Measurements from ENCODE around the gene DNAAF5. TPM values are rescaled to one million over a fixed set of nuclear protein-coding genes. Genes with fewer than 3 reads are reported as not detected.
"Not testable (repeated sequence)": the region's sequence is repeated elsewhere in the genome, so short reads cannot be mapped to it uniquely, and the experiment has no call there.

The DNAAF5 gene
- total RNA-seq, 1 experiment from 2014 or later: 82.8 TPM

- DNase-seq (ENCODE audit: low read depth): no peak
Measured at GRCh38 chr7:803243-803635, 76.7 kb downstream of the DNAAF5 start.

- DNase-seq (ENCODE audit: low read depth): not testable (repeated sequence)
Measured at GRCh38 chr7:803796-804195, 77.3 kb downstream of the DNAAF5 start.

GRCh38 chr7:805261-805660, 78.8 kb downstream of the DNAAF5 start:
- DNase-seq (ENCODE audit: low read depth): no peak

- no peak for DNase-seq (ENCODE audit: low read depth)
Measured at GRCh38 chr7:815284-816216, 89.1 kb downstream of the DNAAF5 start.

- DNase-seq (ENCODE audit: low read depth): peak; percentile 92
Measured at GRCh38 chr7:816300-816750, 89.8 kb downstream of the DNAAF5 start.

GRCh38 chr7:816751-817671, 90.5 kb downstream of the DNAAF5 start:
- DNase-seq (ENCODE audit: low read depth): no peak

GRCh38 chr7:818031-818699, 91.7 kb downstream of the DNAAF5 start:
- peak; percentile 46 for DNase-seq (ENCODE audit: low read depth)

- no peak for DNase-seq (ENCODE audit: low read depth)
Measured at GRCh38 chr7:820341-820740, 93.8 kb downstream of the DNAAF5 start.

GRCh38 chr7:821688-822087, 95.2 kb downstream of the DNAAF5 start:
- DNase-seq (ENCODE audit: low read depth): no peak

GRCh38 chr7:822692-823276, 96.3 kb downstream of the DNAAF5 start:
- DNase-seq (ENCODE audit: low read depth): no peak

- no peak for DNase-seq (ENCODE audit: low read depth)
Measured at GRCh38 chr7:823649-824048, 97.2 kb downstream of the DNAAF5 start.

- DNase-seq (ENCODE audit: low read depth): no peak
Measured at GRCh38 chr7:824081-824480, 97.6 kb downstream of the DNAAF5 start.

GRCh38 chr7:824664-825063, 98.2 kb downstream of the DNAAF5 start:
- no peak for DNase-seq (ENCODE audit: low read depth)

GRCh38 chr7:825386-825785, 98.9 kb downstream of the DNAAF5 start:
- DNase-seq (ENCODE audit: low read depth): no peak

- DNase-seq (ENCODE audit: low read depth): no peak
Measured at GRCh38 chr7:826230-826917, 99.9 kb downstream of the DNAAF5 start.

GRCh38 chr7:828793-829561, 102.5 kb downstream of the DNAAF5 start:
- no peak for DNase-seq (ENCODE audit: low read depth)

- no peak for DNase-seq (ENCODE audit: low read depth)
Measured at GRCh38 chr7:830069-830468, 103.6 kb downstream of the DNAAF5 start.

- DNase-seq (ENCODE audit: low read depth): peak; percentile 90
Measured at GRCh38 chr7:831596-832166, 105.2 kb downstream of the DNAAF5 start.
